NCI-H146 treated with DMSO at 0.1 percent for 48 hours (cell line): ENCODE results near the gene RAD51B.
"Not testable (repeated sequence)": the region's sequence is repeated elsewhere in the genome, so short reads cannot be mapped to it uniquely, and the experiment has no call there.

Experiments used
- DNase-seq: peaks from one replicate; lab custom pipeline; 2025; ENCODE audit not compliant: unreplicated experiment; lab: John Stamatoyannopoulos, UW

The RAD51B gene

DNA sequence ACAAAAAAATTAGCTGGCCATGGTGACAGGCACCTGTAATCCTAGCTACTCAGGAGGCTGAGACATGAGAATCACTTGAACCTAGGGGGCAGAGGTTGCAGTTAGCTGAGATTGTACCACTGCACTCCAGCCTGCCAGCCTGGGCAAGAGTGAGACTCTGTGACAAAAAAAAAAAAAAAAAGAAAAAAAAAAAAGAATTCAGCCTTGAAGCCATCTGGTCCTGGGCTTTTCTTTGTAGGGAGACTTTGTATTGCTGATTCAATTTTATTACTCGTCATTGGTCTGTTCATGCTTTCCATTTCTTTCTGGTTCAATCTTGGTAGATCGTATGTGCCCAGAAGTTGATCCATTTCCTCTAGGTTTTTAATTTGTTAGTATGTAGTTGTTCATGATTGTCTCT lies 243.1 kb downstream of the RAD51B start:
- no peak for DNase-seq

- DNase-seq, result no peak
These were observed 245.7 kb downstream of the RAD51B start for GRCh38 chr14:68065322-68065721.

DNA sequence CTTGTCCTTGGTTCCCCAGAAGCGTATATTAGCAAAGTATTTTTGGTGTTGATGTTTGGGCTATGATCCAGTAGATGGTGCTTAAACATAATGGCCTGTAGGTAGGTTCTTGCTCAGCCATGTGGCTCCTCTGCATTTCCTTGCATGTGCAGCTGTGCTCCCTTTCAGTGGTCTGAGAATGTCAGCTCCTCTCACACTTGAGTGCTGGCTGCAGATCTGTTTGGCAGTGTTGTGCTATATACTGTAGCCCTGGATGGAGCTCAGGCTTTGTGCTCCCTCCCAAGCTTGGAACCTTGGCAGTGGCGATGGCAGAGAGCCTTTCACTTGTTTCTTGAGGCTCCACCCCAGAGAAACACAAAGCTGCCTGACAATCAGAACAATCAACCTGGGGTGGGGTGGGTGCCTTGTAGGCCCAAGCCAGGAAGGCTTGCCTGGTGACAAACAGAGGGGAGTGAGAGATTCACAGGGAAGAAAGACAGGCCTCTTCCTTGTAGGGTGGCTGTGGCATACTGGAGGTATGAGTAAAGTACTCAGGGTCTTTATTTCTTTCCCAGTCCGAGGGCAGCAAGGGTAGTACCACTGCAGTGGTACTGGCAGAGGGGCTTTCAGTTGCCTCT lies 255.3 kb downstream of the RAD51B start:
- DNase-seq, result no peak

GRCh38 chr14:68075382-68076029 lies 255.9 kb downstream of the RAD51B start:
- no peak for DNase-seq

GRCh38 chr14:68076451-68076850 lies 256.9 kb downstream of the RAD51B start:
- DNase-seq, result no peak

GRCh38 chr14:68079941-68080697 lies 260.5 kb downstream of the RAD51B start:
- peak; percentile 28 for DNase-seq

DNA sequence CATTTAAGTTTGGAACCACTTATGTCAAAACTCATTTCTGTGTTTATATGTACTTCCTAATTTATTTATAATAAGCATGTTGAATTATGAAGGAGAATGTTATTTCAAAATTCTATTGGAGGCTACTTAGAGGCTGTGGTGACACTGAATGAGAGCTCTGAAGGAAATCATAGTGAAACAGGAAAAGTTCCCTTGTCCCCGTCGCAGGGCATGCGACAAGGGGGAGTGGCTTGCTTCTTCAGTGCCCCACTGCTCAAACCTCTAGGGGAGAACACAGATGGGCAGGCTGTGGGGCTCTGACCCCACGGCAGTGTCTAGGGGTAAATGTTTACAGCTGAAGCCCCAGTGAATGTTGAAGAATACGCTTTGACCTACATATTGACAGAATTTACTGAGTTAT lies 261.9 kb downstream of the RAD51B start:
- DNase-seq, result no peak

DNA sequence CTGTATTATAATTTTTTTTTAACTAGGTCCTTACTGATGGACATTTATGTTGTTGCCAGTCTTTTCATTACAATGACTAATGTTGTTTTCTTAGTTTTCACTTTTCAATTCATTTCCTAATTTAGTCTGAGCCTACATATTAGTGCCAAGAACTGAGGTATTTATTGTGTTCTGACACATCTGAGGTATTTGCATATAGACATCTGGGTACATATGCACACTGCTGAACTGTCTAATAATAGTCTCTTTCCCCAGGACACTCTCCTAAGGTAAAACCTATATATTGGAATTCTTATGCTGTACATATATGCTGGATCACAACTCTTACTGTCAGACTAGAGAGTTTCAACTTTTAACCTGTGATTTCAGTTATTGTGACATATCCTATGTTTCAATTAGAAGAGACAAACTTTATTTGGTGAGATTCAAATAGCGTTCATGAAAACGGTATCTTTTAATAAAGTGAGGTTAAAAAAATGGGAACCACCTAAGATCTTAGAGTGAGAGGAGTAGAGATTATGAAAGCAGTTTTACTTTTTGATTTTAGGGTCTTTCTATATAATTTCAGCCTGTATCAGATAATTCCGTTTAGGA lies 263.2 kb downstream of the RAD51B start:
- no peak for DNase-seq

- no peak for DNase-seq
These were observed 264.7 kb downstream of the RAD51B start for GRCh38 chr14:68084256-68084655.

GRCh38 chr14:68085742-68086141 lies 266.2 kb downstream of the RAD51B start:
- no peak for DNase-seq

GRCh38 chr14:68088451-68088854 lies 268.9 kb downstream of the RAD51B start:
- DNase-seq, result no peak

GRCh38 chr14:68089146-68089731 lies 269.7 kb downstream of the RAD51B start:
- DNase-seq, result peak; percentile 49

DNA sequence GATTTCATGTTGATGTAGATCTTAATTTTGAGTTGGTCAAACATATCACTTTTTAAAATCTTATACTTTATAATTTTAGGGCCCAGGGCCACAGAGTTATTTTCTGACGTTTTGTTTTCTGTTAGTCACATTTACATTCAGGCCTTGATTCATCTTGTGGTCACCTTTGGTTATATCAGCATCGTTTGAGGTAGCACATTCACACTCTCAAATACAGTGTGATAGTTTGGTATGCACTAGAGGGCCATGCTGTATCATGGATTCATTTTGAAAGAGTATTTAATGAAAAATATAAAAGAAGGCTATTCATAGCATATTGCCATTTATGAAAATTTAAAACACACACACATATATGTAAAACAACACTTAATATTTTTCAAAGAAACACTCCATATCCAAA lies 274.6 kb downstream of the RAD51B start:
- no peak for DNase-seq

- no peak for DNase-seq
These were observed 275.2 kb downstream of the RAD51B start for GRCh38 chr14:68094752-68095151.

GRCh38 chr14:68097727-68098126 lies 278.1 kb downstream of the RAD51B start:
- no peak for DNase-seq

GRCh38 chr14:68098834-68099233 lies 279.3 kb downstream of the RAD51B start:
- DNase-seq, result no peak

GRCh38 chr14:68099495-68100045 lies 280.0 kb downstream of the RAD51B start:
- no peak for DNase-seq

DNA sequence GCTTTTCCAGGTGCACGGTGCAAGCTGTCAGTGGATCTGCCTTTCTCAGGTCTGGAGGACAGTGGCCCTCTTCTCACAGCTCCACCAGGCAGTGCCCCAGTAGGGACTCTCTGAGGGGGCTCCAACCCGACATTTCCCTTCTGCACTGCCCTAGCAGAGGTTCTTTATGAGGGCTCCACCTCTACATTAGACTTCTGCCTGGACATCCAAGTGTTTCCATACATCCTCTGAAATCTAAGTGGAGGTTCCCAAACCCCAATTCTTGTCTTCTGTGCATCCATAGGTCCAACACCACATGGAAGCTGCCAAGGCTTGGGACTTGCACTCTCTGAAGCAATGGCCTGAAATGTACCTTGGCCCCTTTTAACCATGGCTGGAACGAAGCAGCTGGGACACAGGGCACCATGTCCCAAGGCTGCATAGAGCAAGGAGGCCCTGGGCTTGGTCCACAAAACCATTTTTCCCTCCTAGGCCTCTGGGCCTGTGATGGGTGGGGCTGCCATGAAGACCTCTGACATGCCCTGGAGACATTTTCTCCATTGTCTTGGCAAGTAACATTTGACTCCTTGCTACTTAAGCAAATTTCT lies 282.2 kb downstream of the RAD51B start:
- DNase-seq, result not testable (repeated sequence)

DNA sequence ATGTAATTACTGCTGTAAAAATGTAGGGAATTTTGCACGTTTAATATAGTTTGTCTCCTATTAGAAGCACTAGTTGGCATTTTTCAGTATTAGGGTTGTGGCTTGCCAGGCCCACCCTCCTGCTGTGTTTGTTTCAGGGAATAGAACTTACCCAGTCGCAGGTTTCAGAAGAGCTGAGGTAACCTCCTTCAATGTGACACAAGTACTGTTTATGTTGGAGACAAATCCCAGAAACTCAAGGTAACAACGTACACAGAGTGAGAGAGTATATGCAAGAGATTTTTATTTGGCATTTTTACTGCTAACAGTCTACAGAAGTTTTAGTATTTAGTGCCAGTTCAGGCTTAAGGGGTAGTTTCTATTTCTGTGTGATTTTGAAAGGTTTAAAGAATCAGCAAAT lies 284.3 kb downstream of the RAD51B start:
- no peak for DNase-seq

DNA sequence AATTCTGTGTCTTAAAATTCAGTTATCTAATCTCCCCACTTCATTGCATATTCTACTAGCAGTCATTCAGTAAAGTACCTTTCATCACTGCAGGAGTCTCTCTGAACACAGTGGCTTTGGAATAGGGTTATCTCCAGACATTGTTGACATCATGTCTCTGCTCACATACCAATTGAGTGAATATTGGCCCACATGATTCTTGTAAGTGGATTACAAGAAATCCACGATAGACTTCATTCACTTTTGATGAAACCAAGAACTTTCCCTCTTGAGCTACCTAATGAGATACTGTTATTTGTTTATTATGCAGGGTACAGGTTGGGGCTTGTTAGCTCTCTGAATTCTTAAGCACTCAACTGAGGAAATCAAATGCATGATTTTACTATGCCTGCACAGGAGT lies 284.9 kb downstream of the RAD51B start:
- DNase-seq, result no peak

GRCh38 chr14:68105816-68106215 lies 286.2 kb downstream of the RAD51B start:
- DNase-seq, result no peak
